ENCODE measurements around the gene NMNAT2. TPM values are rescaled to one million over a fixed set of nuclear protein-coding genes. Genes with fewer than 3 reads are reported as not detected.

Gene NMNAT2
- total RNA-seq, 4 donors from 2014 or later = 0.93 to 2.2 (median 1.9) TPM

DNA sequence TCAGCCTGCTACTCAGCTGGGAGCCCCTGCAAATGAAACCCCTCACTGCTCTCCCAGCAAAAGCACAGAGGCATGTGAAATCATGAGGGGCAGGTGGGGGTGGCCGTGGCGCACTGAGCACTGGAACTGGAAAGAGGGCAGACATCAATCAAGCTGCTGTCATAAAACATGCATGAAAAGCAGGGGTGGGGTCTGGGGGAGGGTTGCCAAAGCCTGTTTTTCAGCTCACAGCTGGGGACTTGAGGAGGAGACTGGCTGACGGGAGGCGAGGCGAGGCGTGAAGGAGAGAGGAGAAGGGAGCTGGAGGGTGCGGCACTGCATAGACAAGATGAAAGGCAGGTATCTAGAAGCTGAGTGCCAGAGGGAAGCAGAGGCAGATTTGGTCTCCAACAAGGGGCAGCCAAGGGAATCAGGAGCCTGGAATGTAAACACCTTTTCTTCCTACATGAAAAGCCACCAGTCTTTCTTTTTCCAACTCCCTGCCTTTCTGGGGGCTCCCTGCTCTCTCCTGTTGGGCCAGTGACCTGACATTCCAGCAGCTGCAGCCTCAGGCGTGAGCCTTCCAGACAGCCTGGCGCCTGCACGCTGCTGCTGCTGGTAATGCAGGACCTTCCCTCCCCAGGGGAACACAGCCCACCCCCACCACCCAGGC lies 87.0 kb downstream of the NMNAT2 start:
- peak overlapping the region in 3 of 4 donors; percentile 63 to 70 (median 65) for H3K27ac ChIP-seq
- no peaks in the 10 kb centered on the region for H3K36me3 ChIP-seq
- 0 to 16% methylated on average over 1 to 8 of the region's 10 CpGs for WGBS, 2 donors (ENCODE audit: low coverage in 1 of 2)
- H3K4me1 ChIP-seq = peaks cover 0 to 52% (median 21%) of the 10 kb centered on the region in 3 donors
- TF ChIP-seq POLR2A (IDR thresholded peaks at IDR 0.05) = no peak
- TF ChIP-seq, protein P1, sequence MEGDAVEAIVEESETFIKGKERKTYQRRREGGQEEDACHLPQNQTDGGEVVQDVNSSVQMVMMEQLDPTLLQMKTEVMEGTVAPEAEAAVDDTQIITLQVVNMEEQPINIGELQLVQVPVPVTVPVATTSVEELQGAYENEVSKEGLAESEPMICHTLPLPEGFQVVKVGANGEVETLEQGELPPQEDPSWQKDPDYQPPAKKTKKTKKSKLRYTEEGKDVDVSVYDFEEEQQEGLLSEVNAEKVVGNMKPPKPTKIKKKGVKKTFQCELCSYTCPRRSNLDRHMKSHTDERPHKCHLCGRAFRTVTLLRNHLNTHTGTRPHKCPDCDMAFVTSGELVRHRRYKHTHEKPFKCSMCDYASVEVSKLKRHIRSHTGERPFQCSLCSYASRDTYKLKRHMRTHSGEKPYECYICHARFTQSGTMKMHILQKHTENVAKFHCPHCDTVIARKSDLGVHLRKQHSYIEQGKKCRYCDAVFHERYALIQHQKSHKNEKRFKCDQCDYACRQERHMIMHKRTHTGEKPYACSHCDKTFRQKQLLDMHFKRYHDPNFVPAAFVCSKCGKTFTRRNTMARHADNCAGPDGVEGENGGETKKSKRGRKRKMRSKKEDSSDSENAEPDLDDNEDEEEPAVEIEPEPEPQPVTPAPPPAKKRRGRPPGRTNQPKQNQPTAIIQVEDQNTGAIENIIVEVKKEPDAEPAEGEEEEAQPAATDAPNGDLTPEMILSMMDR (IDR thresholded peaks at IDR 0.05) = peak in 1 of 4 experiments; percentile 38
- no peak for TF ChIP-seq POLR2AphosphoS5 (IDR thresholded peaks at IDR 0.05)
- no peak for TF ChIP-seq EP300 (IDR thresholded peaks at IDR 0.05)
- peak; percentile 10 for ATAC-seq
- no peaks in the 10 kb centered on the region for H3K9me3 ChIP-seq
- no peak overlapping the region for H3K4me3 ChIP-seq
- no peaks in the 10 kb centered on the region for H3K27me3 ChIP-seq

DNA sequence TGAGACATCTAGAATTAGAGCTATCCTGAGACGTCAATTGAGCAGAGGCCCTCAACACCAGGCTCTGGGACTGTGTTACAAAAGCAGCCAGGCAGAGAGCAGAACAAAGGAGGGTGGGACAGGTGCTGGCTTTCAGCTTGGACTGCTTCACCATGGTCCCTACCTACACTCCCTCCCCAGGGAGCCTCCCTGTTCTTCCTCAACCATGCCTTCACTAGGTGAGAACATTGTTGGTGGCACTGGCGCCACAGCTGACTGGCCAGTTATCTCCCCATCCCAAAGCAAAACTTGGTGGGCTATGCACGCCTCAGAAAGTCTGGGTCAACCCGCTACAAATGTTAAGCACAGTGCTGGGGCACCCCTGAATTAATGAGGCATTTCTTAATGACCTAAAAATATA lies 87.8 kb downstream of the NMNAT2 start:
- H3K36me3 ChIP-seq = no peaks in the 10 kb centered on the region
- no peak overlapping the region for H3K4me3 ChIP-seq
- no peak for ATAC-seq
- WGBS, 2 donors (ENCODE audit: low coverage in 1 of 2) = 73 to 75% methylated on average over 2 to 3 of the region's 4 CpGs
- TF ChIP-seq, protein P1 (IDR thresholded peaks at IDR 0.05) = no peak
- TF ChIP-seq POLR2A (IDR thresholded peaks at IDR 0.05) (no peak), POLR2AphosphoS5 (IDR thresholded peaks at IDR 0.05) (no peak), EP300 (IDR thresholded peaks at IDR 0.05) (no peak)
- no peaks in the 10 kb centered on the region for H3K9me3 ChIP-seq
- H3K4me1 ChIP-seq = peaks cover 0 to 52% (median 21%) of the 10 kb centered on the region in 3 donors
- H3K27me3 ChIP-seq = no peaks in the 10 kb centered on the region
- peak overlapping the region in 3 of 4 donors; percentile 63 to 70 (median 65) for H3K27ac ChIP-seq

DNA sequence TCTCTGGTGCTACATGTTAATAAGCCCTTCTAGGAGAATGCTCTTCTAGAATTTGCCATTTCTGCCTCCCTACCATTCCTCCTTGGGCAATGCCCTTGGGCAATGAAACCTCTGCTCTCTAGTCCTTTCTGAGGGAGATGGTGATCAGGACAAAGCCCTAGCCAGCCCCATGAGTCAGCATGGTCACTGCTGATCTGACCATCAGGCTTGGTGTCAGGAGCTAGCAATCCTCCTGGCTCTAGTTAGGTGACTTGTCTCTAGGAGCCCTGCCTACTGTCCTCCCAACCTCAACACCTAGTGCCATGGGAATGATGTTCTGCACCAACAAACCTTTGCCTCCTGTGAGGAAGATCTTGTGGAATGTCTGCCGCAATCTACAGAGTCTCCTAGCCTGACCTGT lies 89.8 kb downstream of the NMNAT2 start:
- H3K4me1 ChIP-seq = peaks cover 0 to 52% (median 21%) of the 10 kb centered on the region in 3 donors
- H3K4me3 ChIP-seq = no peak overlapping the region
- no peak for ATAC-seq
- TF ChIP-seq EP300 (IDR thresholded peaks at IDR 0.05) (no peak), POLR2AphosphoS5 (IDR thresholded peaks at IDR 0.05) (no peak), POLR2A (IDR thresholded peaks at IDR 0.05) (no peak)
- TF ChIP-seq, protein P1 (IDR thresholded peaks at IDR 0.05) = no peak
- no peaks in the 10 kb centered on the region for H3K9me3 ChIP-seq
- no peaks in the 10 kb centered on the region for H3K27me3 ChIP-seq
- WGBS, 2 donors (ENCODE audit: low coverage in 1 of 2) = no CpG with 5 or more reads among the region's 1 CpG
- H3K36me3 ChIP-seq = no peaks in the 10 kb centered on the region
- peak overlapping the region; percentile 81 to 90 (median 84) for H3K27ac ChIP-seq

DNA sequence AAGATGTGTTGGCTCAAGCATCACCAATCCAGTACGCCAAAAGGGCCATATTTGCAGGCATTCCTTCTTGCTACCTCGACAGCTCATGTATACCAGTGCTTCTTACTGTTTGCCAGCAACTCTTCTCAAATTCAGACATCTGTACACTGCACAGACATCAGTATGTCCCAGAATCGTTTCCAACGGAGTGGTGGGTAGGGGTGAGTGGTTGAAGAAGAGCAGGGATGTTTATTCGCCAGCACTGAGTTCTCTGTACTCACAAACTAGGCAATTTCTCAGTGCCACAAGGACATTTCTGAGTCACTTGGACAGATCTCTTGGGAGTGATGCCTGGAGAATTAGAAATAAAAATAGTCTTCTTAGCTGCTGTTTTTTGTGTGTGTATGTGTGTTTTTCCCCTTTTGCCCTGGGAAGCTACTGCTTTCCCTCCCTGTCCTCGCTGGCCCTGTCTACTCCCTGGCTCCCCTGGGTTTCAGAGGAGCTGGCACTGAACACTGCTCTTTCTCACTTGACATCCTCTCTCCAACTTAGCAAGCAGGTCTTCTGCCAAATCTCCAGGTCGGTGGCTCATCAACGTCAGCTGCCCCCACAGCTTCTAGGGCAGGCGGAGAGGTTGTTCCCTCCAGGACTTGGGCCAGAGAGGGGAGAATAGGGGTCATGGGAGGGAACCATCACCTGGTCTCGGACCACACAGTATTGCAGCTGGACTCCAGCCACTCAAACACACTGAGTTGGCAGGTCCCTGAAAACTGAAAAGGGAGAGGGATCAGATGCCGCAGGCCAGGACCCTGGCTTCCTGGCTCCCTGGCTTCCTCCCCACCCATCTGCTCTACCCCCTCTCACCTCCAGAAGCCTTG lies 90.5 kb downstream of the NMNAT2 start:
- Histone ChIP-seq H3K27ac (peak overlapping the region; percentile 81 to 90 (median 84)), H3K9me3 (no peaks in the 10 kb centered on the region), H3K4me1 (peaks cover 0 to 51% (median 21%) of the 10 kb centered on the region in 3 donors), H3K27me3 (no peaks in the 10 kb centered on the region), H3K36me3 (no peaks in the 10 kb centered on the region), H3K4me3 (no peak overlapping the region)
- TF ChIP-seq POLR2A (IDR thresholded peaks at IDR 0.05) = no peak
- TF ChIP-seq, protein P1 (IDR thresholded peaks at IDR 0.05) = no peak
- peak; percentile 51 for TF ChIP-seq POLR2AphosphoS5 (IDR thresholded peaks at IDR 0.05)
- TF ChIP-seq EP300 (IDR thresholded peaks at IDR 0.05) = no peak
- 29 to 42% methylated on average over 1 to 6 of the region's 11 CpGs for WGBS, 2 donors (ENCODE audit: low coverage in 1 of 2)
- ATAC-seq = peak; percentile 88
